Stimulated activated CD4-positive, alpha-beta T cell treated with anti-CD3 and anti-CD28 coated beads, Interleukin-1b, Interleukin-23, amount 100 ng/mL, for 48 hours (primary cell): ENCODE measurements around the gene OTUB2.

Experiments used
- DNase-seq: peaks from one replicate; pipeline ENCODE4 v3.0.0-alpha.2; 2020

OTUB2 gene

DNA sequence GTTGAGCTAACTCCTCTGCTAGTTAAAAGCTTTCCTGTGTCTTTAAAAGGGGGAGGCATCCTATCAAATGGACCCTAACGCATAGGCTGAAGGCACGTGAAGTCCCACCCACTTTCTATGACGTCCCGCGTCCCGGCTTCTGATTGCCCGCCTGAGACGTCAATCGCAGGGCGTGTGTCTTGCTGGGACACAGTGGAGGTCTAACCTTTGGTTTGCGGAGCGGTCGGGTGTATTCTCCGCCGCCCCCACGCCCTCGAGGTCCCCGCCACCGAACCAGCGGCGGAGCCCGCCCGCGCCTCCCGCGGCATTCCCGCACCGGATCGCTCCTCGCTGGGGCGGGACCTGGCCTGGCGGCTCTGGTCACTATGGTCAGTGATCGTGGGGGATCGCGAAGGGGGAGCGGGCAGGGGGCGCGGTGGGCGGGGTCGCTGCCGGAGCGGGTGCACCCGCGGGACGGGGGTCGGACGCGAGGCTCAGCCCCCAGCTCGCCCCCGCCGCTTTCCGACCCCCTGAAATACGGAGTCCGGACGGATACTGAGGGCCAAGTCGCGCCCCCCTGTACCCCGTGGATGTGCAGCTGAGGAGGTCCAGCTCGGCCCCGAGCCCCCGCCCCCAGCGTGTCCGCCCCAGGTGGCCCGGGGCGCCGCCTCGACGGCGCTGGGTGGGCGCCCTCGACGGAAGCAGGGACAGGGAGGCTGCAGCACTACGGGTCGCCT lies at the start of gene OTUB2:
TSS of gene OTUB2 (plus strand) at position 168 of the 716 bp plus-strand sequence. CDS start at position 366, 198 bp downstream.
- peak; percentile 97 for DNase-seq

DNA sequence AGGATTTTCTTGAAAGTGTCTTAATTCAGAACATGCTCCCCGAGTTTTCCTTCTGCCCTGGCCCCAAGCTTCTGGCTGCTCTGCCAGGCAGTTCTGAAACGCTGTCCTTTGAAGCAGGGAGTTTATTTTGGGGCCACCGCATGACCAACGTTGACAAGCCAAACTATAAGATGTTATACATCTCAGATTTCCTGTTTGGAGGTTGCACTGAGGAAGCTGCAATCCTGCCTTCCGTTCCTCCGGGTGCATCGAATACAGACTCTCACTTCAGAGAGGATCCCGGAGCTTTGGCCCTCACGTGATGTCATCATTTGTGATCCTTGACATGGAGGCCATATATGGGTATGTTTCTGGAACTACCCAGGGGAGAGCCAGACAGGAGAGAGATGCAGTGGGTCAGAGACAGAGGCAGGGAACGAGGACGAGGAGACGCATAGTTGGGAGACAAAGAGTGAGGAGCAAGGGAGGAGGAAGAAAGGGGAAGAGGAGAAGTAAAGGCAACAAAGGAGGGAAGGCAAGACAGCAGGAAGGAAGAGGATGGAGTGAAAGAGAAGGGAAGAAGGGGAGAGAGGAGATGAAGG lies 49.6 kb upstream of the OTUB2 start, which contains the start of gene ASB2:
TSS of gene ASB2 (minus strand) at position 94 of the 581 bp plus-strand sequence. CDS start 12,031 bp downstream, outside the sequence.
- DNase-seq = peak; percentile 61

DNA sequence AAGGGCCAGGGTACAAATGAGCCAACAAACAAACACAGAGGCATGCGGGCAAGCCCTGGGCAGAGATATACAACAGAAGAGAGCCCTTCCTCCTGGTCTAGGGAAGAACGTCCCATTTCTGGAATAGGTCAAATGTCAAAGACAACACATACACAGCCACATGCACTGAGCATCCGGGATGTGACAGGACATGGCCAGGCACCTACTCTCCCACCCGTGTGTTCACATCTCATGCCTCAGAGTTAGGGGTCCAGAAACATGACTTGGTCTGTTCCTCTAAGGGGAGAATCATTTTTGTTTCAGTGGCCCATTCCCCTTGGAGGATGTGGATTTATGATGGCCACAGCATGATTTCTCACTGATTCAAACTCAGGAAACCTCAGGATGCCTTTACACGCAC lies 49.0 kb upstream of the OTUB2 start:
- DNase-seq = no peak

DNA sequence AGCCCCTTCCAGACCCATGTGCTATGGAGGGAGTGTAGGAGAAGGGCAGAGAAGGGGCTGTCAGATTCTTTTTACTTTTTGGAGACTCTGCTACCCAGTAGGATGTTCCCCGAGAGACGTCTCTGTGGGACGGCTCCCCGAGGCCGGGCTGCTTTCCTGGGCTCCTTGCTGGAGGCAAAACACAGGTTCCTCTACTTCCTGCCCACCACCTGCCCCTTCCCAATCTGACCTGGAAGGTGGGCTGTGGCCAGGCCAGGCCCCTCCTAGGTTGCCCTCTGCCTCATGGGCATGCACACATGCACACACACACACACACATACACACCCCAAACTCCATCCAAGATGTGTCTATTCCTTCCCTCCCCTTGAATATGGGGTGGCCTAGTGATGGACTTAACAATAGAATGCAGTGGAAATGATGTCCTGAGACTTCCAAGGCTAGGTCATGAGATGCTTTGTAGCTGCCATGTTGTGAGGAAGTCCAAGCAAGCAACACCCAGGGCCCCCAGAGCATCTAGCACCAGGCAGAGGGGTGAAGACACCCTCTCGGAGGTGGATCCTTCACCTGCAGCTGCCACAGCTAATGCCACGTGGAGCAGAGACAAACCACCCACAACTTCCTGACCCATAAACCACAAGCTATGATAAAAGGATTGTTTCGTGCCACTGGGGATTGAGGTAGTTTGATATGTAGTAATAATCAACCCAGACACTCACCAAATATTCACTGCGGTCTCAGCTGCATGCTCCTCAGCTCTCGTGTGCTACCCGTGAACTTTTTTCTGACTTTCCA lies 48.2 kb upstream of the OTUB2 start:
- DNase-seq = peak; percentile 88

DNA sequence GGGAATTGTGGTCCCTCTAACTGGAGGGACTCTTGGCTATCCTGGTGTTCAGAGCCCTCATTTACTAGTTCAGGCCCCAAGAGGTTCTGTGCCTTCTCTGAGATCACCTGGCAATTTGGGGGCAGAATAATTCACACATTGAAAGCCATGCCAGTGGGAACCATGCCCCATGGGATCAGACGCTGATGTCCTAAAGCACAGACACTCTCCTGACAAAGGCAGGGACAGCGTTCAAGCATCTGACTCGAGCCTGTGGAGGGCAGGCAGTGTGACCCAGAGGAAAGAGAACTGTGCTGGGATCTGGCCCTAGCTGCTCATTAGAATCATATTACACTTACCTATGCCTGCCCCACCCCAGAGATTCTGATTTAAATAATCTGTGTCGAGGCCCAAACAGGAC lies 47.4 kb upstream of the OTUB2 start:
- no peak for DNase-seq

DNA sequence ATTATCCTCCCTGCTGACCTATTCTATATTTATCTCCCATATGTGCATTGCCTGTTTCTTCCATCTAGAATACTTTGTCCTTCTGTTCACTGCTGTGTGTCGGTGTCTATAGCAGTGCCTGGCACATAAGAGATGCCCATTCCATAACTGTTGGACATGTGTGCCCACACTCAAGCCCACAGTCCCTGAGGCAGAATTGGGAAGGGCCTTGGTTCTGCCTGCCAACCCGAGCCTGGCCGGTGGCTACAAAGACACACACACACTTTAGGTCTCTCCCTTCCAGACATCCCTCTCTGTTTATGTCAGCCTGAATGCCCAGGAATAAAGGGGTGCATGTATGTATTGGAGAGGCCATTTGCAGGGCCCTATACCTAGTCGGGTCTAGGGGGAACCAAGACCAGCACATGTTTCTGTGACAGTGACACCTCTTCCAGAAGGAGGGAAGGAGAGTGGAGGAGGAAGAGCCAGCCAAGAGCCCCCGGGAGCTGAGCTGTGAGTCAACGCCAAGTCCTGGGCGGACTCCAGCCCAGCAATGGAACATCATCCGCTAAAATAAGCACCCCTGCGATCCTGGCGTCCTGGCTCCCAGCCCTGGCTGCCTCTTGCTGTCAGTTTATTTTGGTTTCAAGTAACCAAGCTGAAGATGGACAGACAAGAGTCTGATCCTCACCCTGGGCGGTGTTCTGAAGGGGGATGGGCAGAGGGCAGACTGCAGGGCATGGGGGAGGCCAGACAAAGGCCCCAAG lies 45.5 kb upstream of the OTUB2 start:
- DNase-seq = no peak

DNA sequence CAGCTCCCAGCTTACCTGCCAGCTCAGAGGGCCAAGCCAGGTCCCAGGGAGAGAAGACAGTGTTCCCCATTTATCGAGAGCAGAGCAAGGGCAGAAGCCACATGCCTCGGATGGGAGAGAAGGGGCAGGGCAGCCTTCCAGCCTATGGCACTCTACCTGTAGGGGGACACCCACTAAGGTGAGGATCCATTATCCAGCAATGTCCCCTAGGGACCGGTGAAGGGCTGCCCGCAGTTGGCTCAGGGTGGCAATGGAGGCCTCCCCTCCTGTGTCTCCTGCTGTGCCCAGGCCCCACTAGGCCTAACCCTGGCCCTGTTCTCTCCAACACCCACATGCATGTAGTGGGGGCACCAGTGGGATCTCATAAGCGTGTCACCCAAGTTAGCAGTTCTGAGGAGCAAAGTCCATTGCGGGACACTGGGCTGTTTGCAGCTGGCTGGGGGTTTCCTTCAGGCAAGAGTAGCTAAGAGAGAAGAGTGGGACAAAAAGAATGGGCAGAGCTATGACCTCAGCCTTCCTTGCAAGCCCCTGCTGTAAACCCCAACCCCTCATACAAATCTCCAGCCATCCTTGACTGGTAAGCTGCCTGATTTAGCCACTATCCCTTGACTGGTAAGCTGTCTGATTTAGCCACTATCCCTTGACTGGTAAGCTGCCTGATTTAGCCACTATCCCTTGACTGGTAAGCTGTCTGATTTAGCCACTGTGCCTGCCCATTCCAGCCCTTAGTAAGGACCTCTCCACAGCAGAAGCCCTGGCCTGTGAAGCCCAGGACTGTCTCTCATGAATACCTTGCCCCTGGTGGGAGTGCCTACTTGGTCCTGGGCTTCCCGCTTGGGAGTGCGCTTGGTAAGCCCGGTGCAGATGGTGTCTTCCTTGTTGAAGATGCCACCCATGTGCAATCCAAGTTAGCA lies 44.6 kb upstream of the OTUB2 start:
- DNase-seq = no peak

DNA sequence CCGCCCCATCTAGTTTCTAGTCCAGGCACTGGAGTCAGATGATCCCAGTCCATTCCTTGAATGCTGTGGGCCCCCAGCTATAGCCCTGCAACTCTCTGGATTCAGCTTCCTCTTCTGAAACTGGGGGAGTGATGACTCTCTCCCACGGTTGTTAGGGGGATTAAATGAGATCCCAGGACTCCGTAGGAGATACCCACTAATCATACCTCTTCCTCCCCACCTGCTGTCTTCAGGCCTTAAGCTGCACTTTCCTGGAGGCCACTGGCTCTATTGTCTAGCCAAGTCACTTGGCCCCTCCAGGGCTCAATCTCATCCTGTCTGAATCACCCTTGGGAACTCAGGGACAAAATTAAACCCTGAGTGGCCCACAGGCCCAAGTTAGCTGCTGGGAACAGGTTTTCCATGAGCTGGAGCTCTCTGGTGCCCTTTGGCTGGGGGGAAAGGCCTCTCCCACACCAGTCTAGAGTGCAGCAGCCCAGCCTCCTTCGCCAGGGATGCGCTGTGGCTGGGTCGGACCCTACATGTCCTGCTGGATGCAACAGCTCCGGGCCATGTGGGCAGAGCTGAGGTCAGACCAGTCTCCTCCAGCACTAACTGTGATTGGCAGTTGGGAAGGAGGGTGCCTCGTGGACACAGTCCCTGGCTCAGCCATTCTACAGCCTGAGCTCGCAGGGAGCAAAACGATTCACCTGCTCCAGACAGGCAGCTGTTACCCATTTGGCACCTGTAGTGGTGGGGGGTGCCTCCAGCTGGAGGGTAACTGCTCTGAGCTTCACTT lies 43.7 kb upstream of the OTUB2 start:
- no peak for DNase-seq

DNA sequence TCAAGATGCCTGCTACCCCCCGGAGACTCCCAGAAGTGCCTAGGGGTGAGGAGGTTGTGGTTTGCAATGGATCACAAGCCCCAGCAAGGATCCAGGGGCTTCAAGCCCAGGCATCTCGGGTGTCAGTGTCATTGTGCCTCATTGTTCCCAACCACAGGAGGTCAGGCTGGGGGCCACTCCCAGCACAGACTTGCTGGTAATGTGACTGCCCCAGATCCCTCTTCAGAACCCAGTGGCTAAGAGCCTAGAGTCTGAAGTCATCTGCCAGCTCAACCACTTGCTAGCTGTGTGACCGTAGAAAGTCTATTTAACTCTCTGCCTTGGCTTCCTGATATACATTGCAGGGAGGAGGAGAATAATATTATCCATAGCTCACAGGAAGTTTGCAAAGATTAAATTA lies 42.1 kb upstream of the OTUB2 start:
- no peak for DNase-seq

DNA sequence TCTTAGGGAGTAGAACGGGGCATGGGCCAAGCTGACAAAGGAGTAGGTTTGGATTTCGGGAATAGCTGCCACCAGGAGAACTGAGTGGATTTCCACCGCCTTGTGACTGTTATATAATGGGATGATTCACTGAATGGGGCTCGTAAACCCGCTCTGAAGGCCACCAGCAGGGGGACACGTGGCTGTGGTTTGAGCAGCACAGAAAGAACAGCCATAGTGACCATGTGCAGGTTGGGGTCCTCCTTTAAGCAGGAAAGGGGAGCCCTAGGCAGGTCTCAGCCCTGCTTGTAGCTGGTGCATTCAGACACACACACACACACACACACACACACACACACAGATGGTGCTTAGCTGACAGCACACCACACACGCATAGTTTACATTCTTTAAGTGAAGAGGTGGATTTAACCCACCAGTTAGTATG lies 41.1 kb upstream of the OTUB2 start:
- DNase-seq = no peak

DNA sequence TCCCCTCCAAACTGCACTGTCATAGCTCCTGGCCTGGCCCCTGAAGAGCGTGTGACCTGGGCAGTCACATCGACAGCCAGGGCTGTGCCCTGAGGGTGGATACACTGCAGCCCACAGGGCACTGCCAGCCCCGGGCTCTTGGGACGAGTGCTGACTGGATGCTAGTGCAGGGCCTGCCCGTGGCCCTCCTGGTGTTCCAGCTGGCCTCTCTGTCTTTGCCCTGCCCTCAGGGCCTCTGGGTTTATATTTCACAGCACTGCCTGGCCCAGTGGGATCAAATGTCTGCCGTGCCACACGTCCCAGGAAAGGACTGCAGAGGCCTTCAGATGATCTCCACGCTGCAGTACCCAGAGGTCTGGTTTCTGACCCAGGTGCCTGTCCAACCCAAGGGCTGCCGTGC lies 39.2 kb upstream of the OTUB2 start:
- no peak for DNase-seq

DNA sequence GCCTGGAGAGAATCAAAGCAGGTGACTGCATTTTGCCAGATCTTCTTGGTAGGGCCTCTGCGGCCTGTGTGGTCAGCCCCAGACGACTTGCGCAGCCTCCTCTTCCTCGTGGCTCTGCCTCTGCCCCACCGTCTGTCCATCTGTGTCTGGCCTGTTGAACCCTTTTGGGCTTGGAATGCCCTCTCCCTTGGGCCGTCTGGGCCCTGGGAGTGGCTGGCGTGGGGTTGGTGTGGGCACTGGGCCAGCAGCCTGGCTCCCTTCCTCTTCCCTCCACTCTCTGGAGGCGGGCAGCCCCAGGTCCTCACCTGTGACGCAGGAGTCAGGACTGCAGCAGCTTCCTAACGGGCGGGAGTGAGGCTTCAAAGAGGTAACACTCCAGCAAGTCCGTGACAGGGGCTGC lies 38.8 kb upstream of the OTUB2 start:
- no peak for DNase-seq

DNA sequence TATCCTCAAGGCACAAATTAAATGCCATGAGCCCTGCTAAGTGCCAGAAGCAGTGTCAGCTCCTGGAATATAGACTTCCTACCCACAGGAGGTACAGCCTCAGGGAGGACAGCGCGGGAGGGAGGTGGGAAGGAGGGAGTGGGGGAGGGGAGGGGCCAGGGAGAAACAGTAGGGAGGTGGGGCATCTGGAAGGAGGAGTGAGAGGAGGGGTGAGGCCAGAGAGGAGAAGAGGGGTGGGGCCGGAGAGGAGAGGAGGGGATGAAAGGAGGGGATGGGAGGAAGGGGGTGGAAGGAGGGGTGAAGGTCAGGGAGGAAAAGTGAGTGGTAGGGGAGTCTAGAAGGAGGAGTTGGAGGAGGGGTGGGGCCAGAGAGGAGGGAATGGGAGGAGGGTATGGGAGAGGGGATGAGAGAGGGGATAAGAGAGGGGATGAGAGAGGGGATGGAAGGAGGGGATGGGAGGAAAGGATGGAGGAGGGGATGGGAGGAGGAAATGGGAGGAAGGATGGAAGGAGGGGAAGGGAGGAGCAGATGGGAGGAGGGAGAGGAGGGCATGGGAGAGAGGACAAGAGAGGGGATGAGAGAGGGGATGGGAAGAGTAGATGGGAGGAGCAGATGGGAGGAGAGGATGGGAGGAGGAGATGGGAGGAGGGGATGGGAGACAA lies 38.2 kb upstream of the OTUB2 start:
- DNase-seq = no peak

DNA sequence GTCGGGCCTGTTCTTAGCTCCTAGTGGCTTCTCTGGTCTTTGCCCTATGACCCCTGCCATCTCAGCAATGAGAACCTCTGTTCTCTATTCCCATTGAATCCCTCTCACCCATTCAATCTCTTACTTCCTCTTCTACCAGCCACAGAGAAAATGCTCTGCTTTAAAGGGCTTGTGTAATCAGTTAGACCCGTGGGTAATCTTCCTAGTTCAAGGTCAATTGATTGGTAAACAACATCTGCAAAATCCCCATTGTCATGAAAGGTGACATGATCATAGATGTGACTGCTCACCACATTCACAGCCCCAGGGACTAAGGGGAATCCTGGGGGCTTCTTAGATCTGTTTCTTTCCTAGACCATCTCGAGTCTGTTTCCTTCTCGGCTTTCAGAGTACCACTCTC lies 36.2 kb upstream of the OTUB2 start:
- DNase-seq = no peak

DNA sequence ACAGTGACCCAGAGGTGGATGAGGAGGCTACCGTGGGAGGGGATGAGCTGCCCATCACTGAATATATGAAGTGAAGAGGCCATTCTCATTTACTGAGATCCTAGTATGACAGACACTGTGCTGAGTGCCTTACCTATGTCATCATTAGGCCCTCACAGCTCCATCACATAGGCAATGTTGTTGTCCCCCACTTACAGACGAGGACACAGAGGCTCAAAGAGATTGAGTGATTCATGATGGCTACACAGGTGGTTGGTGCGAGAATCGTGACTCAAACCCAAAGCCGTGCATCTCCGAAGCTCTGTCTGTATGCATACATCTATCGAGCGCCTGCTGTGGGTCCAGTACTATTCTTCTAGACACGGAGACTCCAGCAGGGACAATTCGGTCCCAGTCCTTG lies 34.9 kb upstream of the OTUB2 start:
- peak; percentile 37 for DNase-seq

DNA sequence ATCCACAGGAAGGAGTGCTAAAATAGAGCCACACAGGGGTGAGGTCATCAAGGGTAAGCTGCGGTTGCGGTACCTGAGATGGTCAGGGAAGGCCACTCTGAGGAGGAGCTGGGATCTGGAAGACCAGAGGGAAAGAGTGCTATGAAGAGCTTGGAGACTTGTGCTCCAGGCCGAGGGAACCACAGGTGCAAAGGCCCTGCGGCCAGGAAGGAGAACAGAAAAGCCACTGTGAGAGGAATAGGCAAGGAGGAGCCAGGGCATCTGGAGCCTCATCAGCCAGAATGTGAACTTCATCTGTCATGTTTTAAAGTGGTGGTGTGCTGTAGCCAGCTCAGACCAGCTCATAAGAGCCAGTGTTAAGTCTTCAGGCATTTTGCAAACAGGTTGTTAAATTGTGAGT lies 34.5 kb upstream of the OTUB2 start:
- DNase-seq = no peak

DNA sequence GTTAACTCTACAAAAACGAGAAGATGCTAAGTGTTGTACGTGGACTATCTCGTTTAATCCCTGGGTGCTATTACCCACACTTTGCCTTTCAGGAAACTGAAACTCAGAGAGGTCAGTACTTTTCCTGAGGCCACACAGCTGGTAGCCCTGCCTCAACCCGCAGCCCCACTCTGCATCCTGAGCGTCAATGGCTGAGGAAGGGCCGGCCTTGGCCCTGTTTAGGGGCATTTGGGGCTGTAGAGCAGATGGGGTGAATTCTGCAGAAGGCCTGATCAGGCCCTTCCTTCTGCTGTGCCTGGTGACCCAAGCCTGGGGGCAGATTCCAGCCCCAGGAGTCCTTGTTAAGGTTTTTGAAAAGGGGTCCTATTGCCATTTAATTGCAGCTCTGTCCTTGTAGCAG lies 32.8 kb upstream of the OTUB2 start:
- no peak for DNase-seq

DNA sequence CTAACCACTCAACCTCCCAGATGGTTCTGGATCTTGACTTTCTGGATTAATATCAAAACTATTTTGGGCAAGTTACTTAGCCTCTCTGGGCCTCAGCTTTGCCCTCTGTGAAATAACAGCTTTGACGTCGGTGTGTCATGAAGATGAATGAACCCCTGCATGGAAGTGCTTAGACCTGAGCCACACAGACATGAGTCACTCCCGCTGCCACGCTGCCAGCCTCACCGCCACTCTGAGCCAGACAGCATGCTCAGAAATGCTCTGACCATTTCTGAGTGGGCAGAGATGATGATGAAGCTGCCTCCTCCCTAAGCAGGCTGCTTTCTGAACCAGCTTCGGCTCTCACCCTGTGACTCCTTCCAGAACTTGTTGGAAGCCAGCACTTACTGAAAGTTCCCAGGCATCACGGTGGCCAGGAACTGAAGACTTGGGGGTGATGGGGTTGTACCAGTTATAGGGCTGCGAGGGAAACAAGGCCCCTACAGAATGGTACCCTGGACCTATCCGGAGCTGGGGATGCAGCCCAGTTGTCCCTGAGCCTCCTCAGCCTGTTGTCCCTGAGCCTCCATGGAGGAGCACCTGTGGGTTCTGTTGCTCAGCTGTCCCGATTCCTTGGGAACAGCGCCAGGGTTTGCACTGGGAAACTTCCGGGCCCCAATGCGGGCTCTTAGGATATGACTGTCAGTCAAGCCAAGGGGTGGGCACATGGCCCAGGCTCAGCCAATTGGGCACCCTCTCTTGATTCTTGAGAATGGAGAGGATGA lies 31.0 kb upstream of the OTUB2 start:
- peak; percentile 88 for DNase-seq

DNA sequence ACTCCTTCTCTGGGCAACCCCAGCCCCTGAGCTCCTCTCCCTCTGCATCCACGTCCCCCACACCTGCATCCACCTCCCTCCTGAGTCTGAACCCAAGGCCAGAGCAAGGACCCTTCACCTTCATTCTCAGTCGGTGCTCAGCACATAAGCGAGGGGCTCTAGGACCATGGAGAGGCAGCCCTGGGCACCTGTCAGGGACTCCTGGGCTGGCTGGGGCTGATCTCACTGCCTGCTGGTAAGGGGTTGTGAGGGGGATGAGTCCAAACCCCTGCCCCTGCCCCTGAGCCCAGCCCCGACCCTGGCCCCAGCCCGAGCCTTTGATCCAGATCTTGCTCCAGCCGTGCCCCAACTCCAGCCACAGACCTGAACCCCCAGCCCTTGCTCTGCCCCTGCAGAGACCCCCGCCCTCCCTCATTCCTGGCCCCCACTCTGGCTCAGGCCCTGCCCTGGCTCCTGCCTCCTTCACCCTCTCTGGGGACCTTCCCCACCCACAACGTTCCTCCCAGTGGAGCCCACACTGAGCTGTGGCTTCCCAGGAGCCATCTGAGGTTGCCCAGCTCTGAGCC lies 29.9 kb upstream of the OTUB2 start:
- no peak for DNase-seq

DNA sequence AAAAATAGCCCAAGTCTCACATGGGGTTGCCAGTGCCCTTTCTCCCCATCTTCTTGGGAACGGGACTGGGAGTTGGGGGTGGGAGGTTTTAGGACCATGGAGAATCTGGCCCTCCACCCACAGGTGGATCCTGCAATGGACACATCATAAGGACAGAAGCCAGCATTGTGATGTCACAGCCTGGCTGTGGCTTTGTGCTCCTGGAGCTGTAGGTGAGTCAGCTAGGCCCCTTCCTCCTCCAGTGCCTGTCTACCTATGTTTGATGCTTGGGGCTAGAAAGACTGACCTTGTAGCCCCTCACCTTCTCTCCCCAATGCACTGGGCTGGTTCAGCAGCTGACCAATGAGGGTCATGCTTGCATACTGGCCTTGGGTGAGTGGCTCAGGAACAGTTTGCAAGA lies 29.1 kb upstream of the OTUB2 start, which contains the start of gene CCDC197:
TSS of gene CCDC197 (plus strand) at position 220 of the 400 bp plus-strand sequence. CDS start 831 bp downstream, outside the sequence.
- peak; percentile 39 for DNase-seq
